Measurements from ENCODE around the gene HIVEP3.

Gene HIVEP3

GRCh38 chr1:41913014-41913413, 5.7 kb downstream of the HIVEP3 start:
- Histone ChIP-seq H3K9me3 (ENCODE audit: low read length) (no peaks in the 10 kb centered on the region), H3K27me3 (ENCODE audit: insufficient read depth, low read length) (no peaks in the 10 kb centered on the region), H3K79me2 (ENCODE audit: insufficient read depth, low read length) (no peaks in the 10 kb centered on the region)

GRCh38 chr1:41908288-41908895, 10.3 kb downstream of the HIVEP3 start:
- H2AFZ ChIP-seq (ENCODE audit: low read length), result no peak overlapping the region
- H3K27ac ChIP-seq (ENCODE audit: low read depth, low read length, poor library complexity, severe bottlenecking), result no peak overlapping the region
- no peaks in the 10 kb centered on the region for H3K79me2 ChIP-seq (ENCODE audit: insufficient read depth, low read length)
- H3K9ac ChIP-seq (ENCODE audit: low read length), result no peak overlapping the region
- H3K4me3 ChIP-seq (ENCODE audit: low read depth, low read length, poor library complexity, severe bottlenecking), result no peak overlapping the region
- H4K20me1 ChIP-seq (ENCODE audit: insufficient read depth, low read length), result no peaks in the 10 kb centered on the region
- TF ChIP-seq EZH2 (IDR thresholded peaks at IDR 0.05; ENCODE audit: borderline replicate concordance, low read length) (no peak), CTCF (IDR thresholded peaks at IDR 0.05; ENCODE audit: low read length) (no peak)
- no peak overlapping the region for H3K4me2 ChIP-seq (ENCODE audit: low read length)
- no peaks in the 10 kb centered on the region for H3K9me2 ChIP-seq (ENCODE audit: low read depth, low read length)
- H3K36me3 ChIP-seq (ENCODE audit: insufficient read depth, low read length), result no peaks in the 10 kb centered on the region
- no peaks in the 10 kb centered on the region for H3F3A ChIP-seq (ENCODE audit: insufficient read depth, low read length)
- no peaks in the 10 kb centered on the region for H3K27me3 ChIP-seq (ENCODE audit: insufficient read depth, low read length)
- H3K9me3 ChIP-seq (ENCODE audit: low read length), result no peaks in the 10 kb centered on the region
- no peaks in the 10 kb centered on the region for H3K4me1 ChIP-seq (ENCODE audit: insufficient read depth, low read length, severe bottlenecking)

More at GRCh38 chr1:41913014-41913413, 5.7 kb downstream of the HIVEP3 start:
- Histone ChIP-seq H3K36me3 (ENCODE audit: insufficient read depth, low read length) (no peaks in the 10 kb centered on the region), H3K27ac (ENCODE audit: low read depth, low read length, poor library complexity, severe bottlenecking) (no peak overlapping the region), H2AFZ (ENCODE audit: low read length) (no peak overlapping the region), H3K9ac (ENCODE audit: low read length) (no peak overlapping the region), H3K4me3 (ENCODE audit: low read depth, low read length, poor library complexity, severe bottlenecking) (no peak overlapping the region), H3F3A (ENCODE audit: insufficient read depth, low read length) (no peaks in the 10 kb centered on the region), H3K4me2 (ENCODE audit: low read length) (no peak overlapping the region), H3K9me2 (ENCODE audit: low read depth, low read length) (no peaks in the 10 kb centered on the region), H4K20me1 (ENCODE audit: insufficient read depth, low read length) (no peaks in the 10 kb centered on the region), H3K4me1 (ENCODE audit: insufficient read depth, low read length, severe bottlenecking) (no peaks in the 10 kb centered on the region)
- no peak for TF ChIP-seq CTCF (IDR thresholded peaks at IDR 0.05; ENCODE audit: low read length)
- no peak for TF ChIP-seq EZH2 (IDR thresholded peaks at IDR 0.05; ENCODE audit: borderline replicate concordance, low read length)

- Histone ChIP-seq H2AFZ (ENCODE audit: low read length) (no peak overlapping the region), H3K79me2 (ENCODE audit: insufficient read depth, low read length) (no peaks in the 10 kb centered on the region), H3K27me3 (ENCODE audit: insufficient read depth, low read length) (no peaks in the 10 kb centered on the region), H3K9me2 (ENCODE audit: low read depth, low read length) (no peaks in the 10 kb centered on the region), H3K9me3 (ENCODE audit: low read length) (no peaks in the 10 kb centered on the region), H3K4me1 (ENCODE audit: insufficient read depth, low read length, severe bottlenecking) (no peaks in the 10 kb centered on the region), H3K36me3 (ENCODE audit: insufficient read depth, low read length) (no peaks in the 10 kb centered on the region), H3F3A (ENCODE audit: insufficient read depth, low read length) (no peaks in the 10 kb centered on the region), H3K4me3 (ENCODE audit: low read depth, low read length, poor library complexity, severe bottlenecking) (no peak overlapping the region), H4K20me1 (ENCODE audit: insufficient read depth, low read length) (no peaks in the 10 kb centered on the region), H3K27ac (ENCODE audit: low read depth, low read length, poor library complexity, severe bottlenecking) (no peak overlapping the region), H3K9ac (ENCODE audit: low read length) (no peak overlapping the region), H3K4me2 (ENCODE audit: low read length) (no peak overlapping the region)
- no peak for TF ChIP-seq CTCF (IDR thresholded peaks at IDR 0.05; ENCODE audit: low read length)
- TF ChIP-seq EZH2 (IDR thresholded peaks at IDR 0.05; ENCODE audit: borderline replicate concordance, low read length), result no peak
Observed at GRCh38 chr1:41907446-41907845, 11.3 kb downstream of the HIVEP3 start.

All from OCI-LY1 (cell line).